GM21528 (cell line): ENCODE data around the gene CAVIN4.

Experiments used
- ATAC-seq: cut with Tn5 transposase; IDR thresholded peaks from one replicate; pipeline ENCODE4 v1.9.1; 2021; ENCODE audit warnings: mild to moderate bottlenecking, moderate library complexity; ENCODE audit not compliant: unreplicated experiment, low FRiP score

The CAVIN4 gene, protein sequence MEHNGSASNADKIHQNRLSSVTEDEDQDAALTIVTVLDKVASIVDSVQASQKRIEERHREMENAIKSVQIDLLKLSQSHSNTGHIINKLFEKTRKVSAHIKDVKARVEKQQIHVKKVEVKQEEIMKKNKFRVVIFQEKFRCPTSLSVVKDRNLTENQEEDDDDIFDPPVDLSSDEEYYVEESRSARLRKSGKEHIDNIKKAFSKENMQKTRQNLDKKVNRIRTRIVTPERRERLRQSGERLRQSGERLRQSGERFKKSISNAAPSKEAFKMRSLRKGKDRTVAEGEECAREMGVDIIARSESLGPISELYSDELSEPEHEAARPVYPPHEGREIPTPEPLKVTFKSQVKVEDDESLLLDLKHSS

GRCh38 chr9:100577776-100578448 is at the start of gene CAVIN4:
CAVIN4 (plus strand) TSS chr9:100578079; CDS start chr9:100578144, 65 bp downstream.
- ATAC-seq, result no peak

- ATAC-seq, result no peak
These were observed 43.5 kb upstream of the CAVIN4 start for GRCh38 chr9:100534401-100534800.

- ATAC-seq, result no peak
These were observed 37.6 kb upstream of the CAVIN4 start for GRCh38 chr9:100540327-100540726.

DNA sequence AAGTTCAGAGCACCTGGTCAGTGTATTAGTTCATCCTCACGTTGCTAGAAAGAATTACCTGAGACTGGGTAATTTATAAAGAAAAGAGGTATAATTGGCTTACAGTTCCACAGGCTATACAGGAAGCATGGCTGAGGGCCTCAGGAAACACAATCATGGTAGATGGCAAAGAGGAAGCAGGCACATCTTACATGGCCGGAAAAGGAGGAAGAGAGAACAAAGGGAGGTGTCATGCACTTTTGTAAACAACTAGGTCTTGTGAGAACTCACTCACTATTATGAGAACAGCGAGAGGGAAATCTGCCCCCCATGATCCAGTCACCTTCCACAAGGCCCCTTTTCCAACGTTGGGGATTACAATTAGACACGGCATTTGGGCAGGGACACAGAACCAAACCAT is 28.8 kb upstream of the CAVIN4 start:
- no peak for ATAC-seq

GRCh38 chr9:100554935-100555401 is 22.9 kb upstream of the CAVIN4 start:
- ATAC-seq, result peak; percentile 50

DNA sequence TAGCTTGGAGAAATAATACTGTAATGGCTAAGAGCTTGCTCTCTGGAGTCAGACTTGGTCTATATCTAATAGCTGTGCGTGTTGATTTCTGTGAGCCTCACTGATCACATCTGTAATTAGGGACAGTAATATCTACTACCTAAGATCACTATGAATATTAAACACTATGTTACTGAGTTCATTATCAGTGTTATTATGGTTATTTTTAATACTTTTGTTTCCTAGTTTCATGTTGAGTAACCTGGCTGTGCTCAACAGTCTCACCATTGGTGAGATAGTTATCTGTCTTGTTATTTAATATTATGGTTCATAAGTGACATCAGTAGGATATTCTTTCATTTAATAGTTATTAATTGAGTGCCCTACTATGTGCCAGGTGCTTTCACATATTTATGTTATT is 22.4 kb upstream of the CAVIN4 start:
- ATAC-seq, result peak; percentile 70

GRCh38 chr9:100557053-100557452 is 20.8 kb upstream of the CAVIN4 start:
- ATAC-seq, result no peak

DNA sequence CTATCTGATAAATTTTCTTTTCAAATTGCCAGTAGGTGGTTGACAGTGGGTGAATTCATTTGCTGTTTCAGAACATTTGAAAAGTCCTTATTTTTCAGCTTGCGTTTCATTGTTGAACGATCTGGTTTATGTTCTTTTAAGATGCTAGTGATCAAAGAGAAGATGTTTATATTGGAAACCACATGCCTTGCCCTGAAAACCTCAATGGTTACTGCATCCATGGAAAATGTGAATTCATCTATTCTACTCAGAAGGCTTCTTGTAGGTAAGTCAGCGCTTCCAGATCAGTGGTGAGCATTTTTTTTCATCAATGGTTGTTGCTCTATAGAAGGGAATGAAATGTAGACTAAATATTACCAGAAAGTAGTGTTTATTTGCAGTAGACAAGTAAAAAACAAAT is 16.6 kb upstream of the CAVIN4 start:
- no peak for ATAC-seq

DNA sequence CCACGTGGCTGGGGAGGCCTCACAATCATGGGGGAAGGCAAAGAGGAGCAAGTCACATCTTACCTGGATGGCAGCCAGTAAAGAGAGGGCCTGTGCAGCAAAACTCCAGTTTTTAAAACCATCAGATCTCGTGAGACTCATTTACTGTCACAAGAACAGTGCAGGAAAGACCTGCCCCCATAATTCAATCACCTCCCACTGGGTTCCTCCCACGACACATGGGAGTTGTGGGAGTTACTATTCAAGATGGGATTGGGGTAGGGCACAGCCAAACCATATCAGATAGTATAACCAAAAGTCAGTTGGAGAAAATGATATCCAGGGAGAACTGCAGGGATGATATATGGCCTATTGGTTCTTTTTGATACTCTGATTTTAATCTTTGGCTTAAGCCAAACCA is 10.0 kb upstream of the CAVIN4 start:
- no peak for ATAC-seq

DNA sequence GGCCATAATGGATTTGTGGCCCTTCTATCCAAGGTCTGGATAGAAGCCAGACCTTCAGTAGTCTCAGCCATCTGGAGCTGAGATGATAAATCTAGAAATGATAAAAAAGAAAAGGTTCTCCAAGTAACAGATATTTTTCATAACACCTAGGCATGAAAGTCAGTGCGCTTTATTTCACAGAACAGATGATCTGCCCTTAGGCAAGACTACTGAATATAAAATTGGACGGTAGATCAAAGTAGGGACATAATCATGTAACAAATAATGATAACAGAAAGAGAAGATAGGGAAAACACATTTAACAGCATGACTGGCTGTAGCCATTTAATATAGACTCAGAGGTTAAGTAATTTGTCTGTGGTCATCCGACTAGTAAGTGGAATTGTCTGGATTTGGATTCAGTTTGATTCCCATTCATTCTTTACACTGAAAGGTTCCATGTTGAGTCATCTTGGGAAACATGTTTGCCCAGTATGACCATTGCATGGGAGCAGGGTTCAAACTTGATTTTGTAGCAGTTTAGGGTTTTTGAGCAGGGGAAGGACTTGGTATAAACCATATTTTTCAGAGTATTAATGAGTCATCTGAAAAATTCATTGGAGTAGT is 4.1 kb upstream of the CAVIN4 start:
- no peak for ATAC-seq

DNA sequence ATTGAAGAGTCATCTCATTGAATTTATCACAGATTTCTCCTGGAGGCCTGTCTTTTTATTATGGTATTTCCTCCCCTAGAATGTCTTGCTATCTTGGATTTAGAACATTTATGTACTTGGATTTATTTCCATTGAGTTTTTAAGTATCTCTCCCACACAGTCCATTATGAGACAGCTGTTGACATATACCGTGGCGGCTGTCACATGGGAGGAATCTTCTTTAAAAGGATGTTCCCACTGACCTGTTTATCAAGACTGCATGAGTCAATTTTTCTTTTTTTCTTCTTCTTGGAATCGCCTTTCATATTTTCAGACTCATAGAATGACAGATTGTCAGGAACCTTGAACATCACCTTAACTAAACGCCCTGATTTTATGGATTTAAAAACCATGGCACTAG is 2.9 kb upstream of the CAVIN4 start:
- no peak for ATAC-seq

DNA sequence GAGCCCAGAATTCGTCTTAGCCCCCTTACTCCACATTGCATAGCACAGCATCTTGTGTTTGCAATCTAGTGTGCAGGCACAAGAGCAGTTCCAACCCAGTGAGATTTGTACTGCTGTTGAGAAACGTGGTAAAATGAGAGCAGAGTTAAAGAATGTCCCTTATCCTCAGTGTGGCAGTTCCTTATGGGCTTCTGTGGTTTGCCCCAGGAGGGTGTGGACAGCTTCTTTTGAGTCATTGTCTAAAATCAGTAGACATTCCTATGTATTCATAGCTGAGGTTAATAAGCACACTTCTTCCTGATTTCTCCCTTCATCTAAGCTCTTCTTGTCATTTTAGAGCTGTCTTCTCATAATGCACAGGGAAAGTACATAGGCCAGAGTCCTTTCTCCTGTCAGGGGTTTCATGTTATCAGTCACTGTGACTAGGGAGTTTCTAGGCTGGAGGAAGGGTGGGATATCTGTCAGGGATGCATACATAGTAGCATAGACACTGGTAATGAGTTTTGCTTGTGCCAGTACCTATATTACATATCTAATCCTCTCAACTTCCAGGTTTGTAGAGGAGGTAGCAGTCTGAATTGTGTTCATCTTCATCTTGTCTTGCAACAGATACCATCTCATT is 2.0 kb upstream of the CAVIN4 start:
- no peak for ATAC-seq

GRCh38 chr9:100578610-100579009 is 731 bp downstream of the CAVIN4 start:
- no peak for ATAC-seq

- no peak for ATAC-seq
These were observed 1.8 kb downstream of the CAVIN4 start for GRCh38 chr9:100579665-100580064.

DNA sequence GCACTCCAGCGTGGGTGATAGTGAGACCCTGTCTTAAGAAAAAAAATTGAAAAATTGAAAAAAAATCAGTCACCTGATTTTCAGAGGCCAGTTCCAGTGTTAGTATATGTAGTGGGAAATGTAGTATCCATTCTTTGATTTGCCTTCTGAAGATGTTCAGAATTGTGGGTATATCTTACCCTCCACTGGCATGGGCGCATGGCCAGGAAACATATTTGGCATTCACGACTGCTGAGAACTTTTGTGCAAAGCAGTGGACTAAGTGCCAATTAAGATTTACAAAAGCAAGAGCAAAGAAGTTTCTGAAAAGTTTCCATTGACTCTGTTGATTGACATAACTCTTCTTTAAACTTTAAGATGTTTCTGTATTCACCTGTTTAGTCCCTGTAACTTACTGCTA is 2.4 kb downstream of the CAVIN4 start:
- no peak for ATAC-seq

- ATAC-seq, result no peak
These were observed 3.2 kb downstream of the CAVIN4 start for GRCh38 chr9:100581081-100581480.

- ATAC-seq, result no peak
These were observed 3.8 kb downstream of the CAVIN4 start for GRCh38 chr9:100581661-100582060.

- ATAC-seq, result no peak
These were observed 5.3 kb downstream of the CAVIN4 start for GRCh38 chr9:100583014-100583802.

DNA sequence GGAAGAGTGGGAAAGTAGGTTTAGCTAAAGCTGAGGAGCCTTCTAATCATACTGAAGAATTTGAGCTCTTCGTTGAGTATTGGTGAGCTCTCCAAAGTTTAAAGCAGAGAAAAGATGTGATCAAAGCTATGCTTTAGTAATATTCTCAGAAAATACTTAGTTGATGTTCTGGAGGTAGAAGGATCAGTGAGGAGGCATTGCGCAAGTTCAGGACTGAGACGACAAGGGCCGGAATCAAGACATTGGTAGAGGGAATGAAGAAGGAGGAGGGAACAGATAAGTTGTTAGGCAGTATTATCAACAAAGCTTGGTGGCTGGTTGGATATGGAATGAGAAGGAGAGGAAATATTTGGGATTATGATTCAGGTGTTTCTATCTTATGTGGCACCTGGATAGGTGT is 7.1 kb downstream of the CAVIN4 start:
- ATAC-seq, result no peak

DNA sequence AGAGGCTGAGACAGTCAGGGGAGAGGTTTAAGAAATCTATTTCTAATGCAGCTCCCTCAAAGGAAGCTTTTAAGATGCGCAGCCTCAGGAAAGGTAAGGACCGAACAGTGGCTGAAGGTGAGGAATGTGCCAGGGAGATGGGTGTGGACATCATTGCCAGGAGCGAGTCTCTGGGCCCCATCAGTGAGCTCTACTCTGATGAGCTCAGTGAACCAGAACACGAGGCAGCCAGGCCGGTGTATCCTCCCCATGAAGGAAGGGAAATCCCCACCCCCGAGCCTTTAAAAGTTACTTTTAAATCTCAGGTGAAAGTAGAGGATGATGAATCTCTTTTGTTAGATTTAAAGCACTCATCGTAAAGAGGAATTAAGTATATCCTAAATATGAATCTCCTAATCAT is 8.2 kb downstream of the CAVIN4 start:
- no peak for ATAC-seq
